Amygdala (tissue), 56 donors: ENCODE results near the gene SCN11A.

Experiments used
- DNase-seq, 56 donors: peaks; one replicate each; lab custom pipeline; 2025; lab: John Stamatoyannopoulos, UW

The SCN11A gene

GRCh38 chr3:39011191-39011736 lies 40.5 kb downstream of the SCN11A start:
- no peak for DNase-seq

DNA sequence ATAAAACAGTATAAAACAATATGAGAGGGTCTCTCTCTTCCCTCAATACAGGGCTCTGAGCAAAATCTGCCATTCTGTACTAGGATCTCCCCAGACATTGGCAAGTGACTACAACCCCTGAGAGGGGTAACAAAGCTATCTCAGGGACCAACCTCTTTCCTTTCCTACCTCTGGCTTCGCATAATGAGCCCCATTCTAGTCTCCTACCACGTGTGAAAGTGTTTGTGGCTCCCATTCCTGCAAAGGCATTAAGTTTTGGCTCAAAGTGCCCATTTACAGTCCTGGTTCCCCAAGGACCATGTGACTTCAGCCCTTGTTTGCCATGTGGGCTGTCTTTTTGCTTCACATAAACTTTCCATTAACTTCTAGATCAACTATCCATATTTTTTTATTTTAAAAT lies 46.4 kb downstream of the SCN11A start:
- DNase-seq, result no peak
